Spleen (tissue), 7 donors: ENCODE data around the gene PRKG1.

Experiments
- CTCF ChIP-seq, 11 experiments: fragments of 200-600 bp in 7 of 11; fragments of 450-650 bp in 4 of 11; sonication (generic) in 4 of 11; IDR thresholded peaks in 8 of 11; conservative IDR thresholded peaks in 3 of 11; 1 replicate in 7 of 11; 2 replicates in 4 of 11; pipeline versions ENCODE4 v1.4.0 to v1.8.0; 2016 to 2021; ENCODE audit warnings: antibody characterized with exemption in 11 of 11, inconsistent platforms in 4 of 11, mild to moderate bottlenecking in 1 of 11
- POLR2A ChIP-seq, 3 donors: fragments of 450-650 bp; IDR thresholded peaks; one replicate each; pipeline ENCODE4 v1.5.1; 2017; ENCODE audit warnings: antibody characterized with exemption in 3 of 3, mild to moderate bottlenecking in 1 of 3
- donor health status: DM: no; HTN: no; CAD: no; lungs with moderate emphysema.
- donor health status: DM: no; HTN: no; CAD: no.
- donor health status: DM: no; HTN: no; CAD: no.

- TF ChIP-seq CTCF (IDR thresholded peaks at IDR 0.05 in 8 of 11, conservative IDR thresholded peaks at IDR 0.05 in 3 of 11) (no peak), POLR2A (IDR thresholded peaks at IDR 0.05) (no peak)
Measured at GRCh38 chr10:51724038-51724437, 649.8 kb downstream of the PRKG1 start.
